ENCODE data around the gene PIK3R3. TPM values are rescaled to one million over a fixed set of nuclear protein-coding genes. Genes with fewer than 3 reads are reported as not detected.

The PIK3R3 gene
- total and polyA plus RNA-seq, 2 donors (not counting 3 experiments of a cell fraction or from before 2014, with no cell fraction given) = 7.5 to 14.3 TPM

DNA sequence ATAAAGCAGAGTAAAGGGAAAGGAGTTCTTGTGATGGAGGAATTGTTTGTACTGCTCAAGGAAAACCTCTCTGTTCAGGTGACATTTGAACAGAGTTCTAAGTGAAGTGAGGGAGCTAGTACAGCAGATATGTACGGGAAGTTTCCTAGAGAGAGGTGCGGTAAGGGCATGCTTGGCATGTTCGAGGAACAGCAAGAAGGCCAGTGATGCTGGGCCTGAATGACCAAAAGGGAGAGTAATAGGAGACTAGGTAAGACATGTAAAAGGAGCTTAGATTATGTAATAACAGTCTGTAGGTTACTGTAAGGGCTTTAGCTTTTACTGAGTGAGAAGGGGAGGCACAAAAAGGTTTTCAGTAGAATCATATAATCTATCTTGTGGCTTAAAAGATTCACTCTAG, 63.9 kb downstream of the PIK3R3 start:
- dilution Hi-C loops (cut with MboI; ENCODE audit: extremely low pct_ligation_motif_present, low sequenced_read_pairs) = no loop called here
- POLR2A ChIA-PET = no interaction called here

DNA sequence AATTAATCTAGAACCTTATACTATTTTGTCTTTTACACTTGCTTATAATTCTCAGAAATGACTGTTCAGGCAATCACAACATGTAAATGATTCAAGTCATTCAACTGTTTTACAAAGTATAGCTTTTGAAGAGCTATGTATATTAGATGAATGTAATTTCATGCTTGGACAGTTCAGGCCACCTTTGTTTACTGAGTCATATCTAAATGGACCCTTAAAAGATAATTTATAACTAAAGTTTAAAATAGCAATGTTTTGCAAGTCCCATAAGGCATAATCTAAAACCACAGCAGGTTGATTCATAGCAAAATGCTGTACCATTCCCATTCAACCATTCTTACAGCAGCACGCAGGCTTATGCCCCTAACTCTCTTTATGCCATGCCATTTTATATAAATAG, 64.8 kb downstream of the PIK3R3 start:
- DNase-seq (ENCODE audit: low read depth, low spot score) (no peak), FAIRE-seq (no peak)
- Histone ChIP-seq H3K9ac (replicated peaks; ENCODE audit: extremely low read depth, insufficient read depth, low read length) (no peak overlapping the region), H3K9me1 (replicated peaks; ENCODE audit: control insufficient read depth, extremely low read depth, insufficient read depth, low read length) (no peaks in the 10 kb centered on the region), H2AFZ (ENCODE audit: low read depth, low read length) (no peak overlapping the region), H3K27ac (ENCODE audit: insufficient read depth, low read depth, low read length) (no peak overlapping the region), H3K79me2 (ENCODE audit: control insufficient read depth, insufficient read depth, low read length) (no peaks in the 10 kb centered on the region), H3K36me3 (ENCODE audit: control insufficient read depth in 2 of 2, extremely low read depth in 1 of 2, insufficient read depth in 2 of 2, low read length in 2 of 2) (no peaks in the 10 kb centered on the region), H3K27me3 (ENCODE audit: control insufficient read depth in 2 of 2, insufficient read depth in 2 of 2, low read length in 2 of 2) (no peaks in the 10 kb centered on the region), H4K20me1 (replicated peaks; ENCODE audit: control insufficient read depth, extremely low read depth, insufficient read depth, low read length) (no peaks in the 10 kb centered on the region), H3K4me2 (ENCODE audit: insufficient read depth, low read length) (no peak overlapping the region), H3K4me3 (replicated peaks in 1 of 3; ENCODE audit: insufficient read depth in 1 of 3, low read depth in 1 of 3, low read length in 3 of 3) (no peak overlapping the region), H3K9me3 (replicated peaks; ENCODE audit: control insufficient read depth, insufficient read depth, low read length) (no peaks in the 10 kb centered on the region), H3K4me1 (ENCODE audit: control insufficient read depth, extremely low read depth, insufficient read depth, low read length) (peaks cover 4% of the 10 kb centered on the region)
- POLR2A ChIA-PET = no interaction called here
- intact Hi-C loops (cut with micrococcal nuclease) = no loop called here
- dilution Hi-C loops (cut with MboI; ENCODE audit: extremely low pct_ligation_motif_present, low sequenced_read_pairs) = no loop called here
- BruUV-seq (replicated peaks) = no TSS peak
- CTCF ChIA-PET = interaction anchor here (0.9 to 1.3 kb wide), 2 partner anchors 8 to 50 kb away, joined by 3 to 4 read pairs; no protein-coding TSS in a partner anchor
- no peak for TF ChIP-seq MYC (IDR thresholded peaks at IDR 0.05; ENCODE audit: low read depth, low read length)
- TF ChIP-seq JUN (IDR thresholded peaks at IDR 0.05; ENCODE audit: borderline replicate concordance, insufficient read depth, insufficient read length, low read depth) = no peak
- no peak for TF ChIP-seq FOS (IDR thresholded peaks at IDR 0.05; ENCODE audit: borderline replicate concordance, insufficient read depth, low read length)
- TF ChIP-seq GATA2 (IDR thresholded peaks at IDR 0.05; ENCODE audit: insufficient read depth, insufficient read length, low read depth, low read length) = no peak
- no peak for TF ChIP-seq POLR2AphosphoS5 (IDR thresholded peaks at IDR 0.05; ENCODE audit: insufficient read depth, low read depth, low read length)
- TF ChIP-seq, protein P1, sequence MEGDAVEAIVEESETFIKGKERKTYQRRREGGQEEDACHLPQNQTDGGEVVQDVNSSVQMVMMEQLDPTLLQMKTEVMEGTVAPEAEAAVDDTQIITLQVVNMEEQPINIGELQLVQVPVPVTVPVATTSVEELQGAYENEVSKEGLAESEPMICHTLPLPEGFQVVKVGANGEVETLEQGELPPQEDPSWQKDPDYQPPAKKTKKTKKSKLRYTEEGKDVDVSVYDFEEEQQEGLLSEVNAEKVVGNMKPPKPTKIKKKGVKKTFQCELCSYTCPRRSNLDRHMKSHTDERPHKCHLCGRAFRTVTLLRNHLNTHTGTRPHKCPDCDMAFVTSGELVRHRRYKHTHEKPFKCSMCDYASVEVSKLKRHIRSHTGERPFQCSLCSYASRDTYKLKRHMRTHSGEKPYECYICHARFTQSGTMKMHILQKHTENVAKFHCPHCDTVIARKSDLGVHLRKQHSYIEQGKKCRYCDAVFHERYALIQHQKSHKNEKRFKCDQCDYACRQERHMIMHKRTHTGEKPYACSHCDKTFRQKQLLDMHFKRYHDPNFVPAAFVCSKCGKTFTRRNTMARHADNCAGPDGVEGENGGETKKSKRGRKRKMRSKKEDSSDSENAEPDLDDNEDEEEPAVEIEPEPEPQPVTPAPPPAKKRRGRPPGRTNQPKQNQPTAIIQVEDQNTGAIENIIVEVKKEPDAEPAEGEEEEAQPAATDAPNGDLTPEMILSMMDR (IDR thresholded peaks at IDR 0.05; ENCODE audit: extremely low read depth in 1 of 2, insufficient read depth in 1 of 2, low read depth in 1 of 2, low read length in 2 of 2) = no peak
- no peak for TF ChIP-seq EZH2 (IDR thresholded peaks at IDR 0.05; ENCODE audit: borderline replicate concordance, low read depth, low read length, severe bottlenecking)
- TF ChIP-seq POLR2A (IDR thresholded peaks at IDR 0.05; ENCODE audit: low read depth, low read length) = no peak
- TF ChIP-seq MAX (IDR thresholded peaks at IDR 0.05; ENCODE audit: insufficient read depth, insufficient read length) = no peak

More for the DNA sequence above, 63.9 kb downstream of the PIK3R3 start:
- DNase-seq (ENCODE audit: low read depth, low spot score) = no peak
- no peak overlapping the region for H2AFZ ChIP-seq (ENCODE audit: low read depth, low read length)
- H4K20me1 ChIP-seq (replicated peaks; ENCODE audit: control insufficient read depth, extremely low read depth, insufficient read depth, low read length) = no peaks in the 10 kb centered on the region
- H3K9me1 ChIP-seq (replicated peaks; ENCODE audit: control insufficient read depth, extremely low read depth, insufficient read depth, low read length) = no peaks in the 10 kb centered on the region
- H3K9me3 ChIP-seq (replicated peaks; ENCODE audit: control insufficient read depth, insufficient read depth, low read length) = no peaks in the 10 kb centered on the region
- no peak overlapping the region for H3K9ac ChIP-seq (replicated peaks; ENCODE audit: extremely low read depth, insufficient read depth, low read length)
- H3K36me3 ChIP-seq (ENCODE audit: control insufficient read depth in 2 of 2, extremely low read depth in 1 of 2, insufficient read depth in 2 of 2, low read length in 2 of 2) = no peaks in the 10 kb centered on the region
- FAIRE-seq = no peak
- no peak overlapping the region for H3K27ac ChIP-seq (ENCODE audit: insufficient read depth, low read depth, low read length)
- H3K4me2 ChIP-seq (ENCODE audit: insufficient read depth, low read length) = no peak overlapping the region
- CTCF ChIA-PET = interaction anchor here (0.9 kb wide), 1 partner anchor 49 kb away, joined by 3 read pairs; no protein-coding TSS in a partner anchor
- no peak overlapping the region for H3K4me3 ChIP-seq (replicated peaks in 1 of 3; ENCODE audit: insufficient read depth in 1 of 3, low read depth in 1 of 3, low read length in 3 of 3)
- TF ChIP-seq FOS (IDR thresholded peaks at IDR 0.05; ENCODE audit: borderline replicate concordance, insufficient read depth, low read length) = no peak
- peaks cover 4% of the 10 kb centered on the region for H3K4me1 ChIP-seq (ENCODE audit: control insufficient read depth, extremely low read depth, insufficient read depth, low read length)
- no peaks in the 10 kb centered on the region for H3K79me2 ChIP-seq (ENCODE audit: control insufficient read depth, insufficient read depth, low read length)
- intact Hi-C loops (cut with micrococcal nuclease) = no loop called here
- no TSS peak for BruUV-seq (replicated peaks)
- no peaks in the 10 kb centered on the region for H3K27me3 ChIP-seq (ENCODE audit: control insufficient read depth in 2 of 2, insufficient read depth in 2 of 2, low read length in 2 of 2)
